SU-DHL-6 (cell line): ENCODE measurements around the gene POLD3.

Experiments used
- H2AFZ ChIP-seq: fragments of 200-600 bp; sonication (generic); 2 replicates; pipeline ENCODE4 v1.6.1; 2014; ENCODE audit warnings: low read depth, mild to moderate bottlenecking, moderate library complexity, mixed read lengths, antibody characterized with exemption, low read length; ENCODE audit not compliant: severe bottlenecking
- H3F3A ChIP-seq: fragments of 200-600 bp; shearing (Covaris generic); 2 replicates; pipeline ENCODE4 v1.6.0; 2016; ENCODE audit warnings: antibody characterized with exemption, mild to moderate bottlenecking; ENCODE audit not compliant: insufficient read depth
- H3K27ac ChIP-seq: fragments of 200-600 bp; sonication (generic); 2 replicates; pipeline ENCODE4 v1.5.1; 2016; ENCODE audit warnings: low read depth, mild to moderate bottlenecking, low read length, moderate library complexity, mixed read lengths
- H3K27me3 ChIP-seq: fragments of 200-600 bp; sonication (generic), shearing (Covaris generic); 2 replicates; pipeline ENCODE4 v1.6.0; 2014; ENCODE audit warnings: mild to moderate bottlenecking, low read length
- H3K36me3 ChIP-seq: fragments of 200-600 bp; sonication (generic); 2 replicates; pipeline ENCODE4 v1.6.1; 2014; ENCODE audit warnings: mild to moderate bottlenecking, low read length, mixed read lengths
- H3K4me2 ChIP-seq: fragments of 300-600, 200-600 bp; shearing (Covaris generic), sonication (generic); 2 replicates; pipeline ENCODE4 v1.6.0; 2014; ENCODE audit warnings: low read length, low read depth, mild to moderate bottlenecking; ENCODE audit not compliant: poor library complexity, severe bottlenecking
- H3K4me3 ChIP-seq: fragments of 200-600 bp; sonication (generic); 2 replicates; pipeline ENCODE4 v1.5.1; 2014; ENCODE audit warnings: antibody characterized with exemption, low read length, mild to moderate bottlenecking, mixed read lengths; ENCODE audit not compliant: insufficient read depth, poor library complexity, severe bottlenecking
- H3K79me2 ChIP-seq: fragments of 200-600 bp; sonication (generic); 2 replicates; pipeline ENCODE4 v1.6.1; 2014; ENCODE audit warnings: mild to moderate bottlenecking, low read length, moderate library complexity; ENCODE audit not compliant: insufficient read depth
- H3K9ac ChIP-seq: fragments of 200-600 bp; sonication (generic); 2 replicates; pipeline ENCODE4 v1.7.0; 2014; ENCODE audit warnings: mild to moderate bottlenecking, low read length
- H3K9me2 ChIP-seq: fragments of 200-600 bp; sonication (generic); replicated peaks from 2 replicates; pipeline ENCODE4 v1.6.1; 2014; ENCODE audit warnings: low read length; ENCODE audit not compliant: insufficient read depth
- H3K9me3 ChIP-seq: fragments of 200-600 bp; sonication (generic); 2 replicates; pipeline ENCODE4 v1.6.1; 2014; ENCODE audit warnings: low read length, mixed read lengths; ENCODE audit not compliant: insufficient read depth
- H4K20me1 ChIP-seq: fragments of 200-600 bp; sonication (generic); 2 replicates; pipeline ENCODE4 v1.6.1; 2014; ENCODE audit warnings: low read depth, mild to moderate bottlenecking, antibody characterized with exemption, low read length, moderate library complexity, mixed read lengths
- EZH2phosphoT487 ChIP-seq: fragments of 200-600 bp; sonication (generic), shearing (Covaris generic); conservative IDR thresholded peaks from 2 replicates; pipeline ENCODE4 v1.6.1; 2018; ENCODE audit warnings: mild to moderate bottlenecking, antibody characterized with exemption, low read length, moderate library complexity, mixed read lengths
- TF ChIP-seq, protein P1 (sequence below): fragments of 200-600 bp; sonication (generic); IDR thresholded peaks from one replicate; pipeline ENCODE4 v1.5.1; 2017; ENCODE audit warnings: antibody characterized with exemption, mild to moderate bottlenecking, low read length, moderate library complexity; ENCODE audit not compliant: insufficient read depth, poor library complexity, severe bottlenecking

The POLD3 gene

DNA sequence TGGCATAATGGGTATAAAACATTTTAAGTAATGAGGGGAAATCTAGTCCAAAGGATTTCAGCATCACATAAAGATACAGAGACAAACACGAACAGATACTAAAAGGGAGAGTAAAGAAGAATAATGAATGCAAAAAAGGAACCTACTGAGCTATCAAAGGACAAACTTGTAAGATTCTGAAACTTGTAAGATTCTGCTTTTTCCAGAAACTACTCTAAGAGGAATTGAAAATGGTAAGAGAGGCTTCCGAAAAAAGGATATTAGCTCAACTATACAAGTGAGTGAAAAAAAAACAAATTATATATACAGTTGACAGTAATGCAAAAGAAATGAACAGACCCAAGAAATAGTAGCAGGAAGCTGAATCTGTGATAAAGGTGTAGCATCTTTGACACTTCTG is 37.7 kb downstream of the POLD3 start:
- Histone ChIP-seq H3K27ac (no peak overlapping the region), H3K9ac (no peak overlapping the region), H3K4me3 (no peak overlapping the region), H3K79me2 (no peaks in the 10 kb centered on the region), H3K9me3 (no peaks in the 10 kb centered on the region), H3K36me3 (peaks cover 54% of the 10 kb centered on the region), H3K9me2 (no peaks in the 10 kb centered on the region), H3K4me2 (no peak overlapping the region), H3K27me3 (no peaks in the 10 kb centered on the region), H2AFZ (no peak overlapping the region), H4K20me1 (no peaks in the 10 kb centered on the region), H3F3A (no peaks in the 10 kb centered on the region)
- TF ChIP-seq, protein P1, sequence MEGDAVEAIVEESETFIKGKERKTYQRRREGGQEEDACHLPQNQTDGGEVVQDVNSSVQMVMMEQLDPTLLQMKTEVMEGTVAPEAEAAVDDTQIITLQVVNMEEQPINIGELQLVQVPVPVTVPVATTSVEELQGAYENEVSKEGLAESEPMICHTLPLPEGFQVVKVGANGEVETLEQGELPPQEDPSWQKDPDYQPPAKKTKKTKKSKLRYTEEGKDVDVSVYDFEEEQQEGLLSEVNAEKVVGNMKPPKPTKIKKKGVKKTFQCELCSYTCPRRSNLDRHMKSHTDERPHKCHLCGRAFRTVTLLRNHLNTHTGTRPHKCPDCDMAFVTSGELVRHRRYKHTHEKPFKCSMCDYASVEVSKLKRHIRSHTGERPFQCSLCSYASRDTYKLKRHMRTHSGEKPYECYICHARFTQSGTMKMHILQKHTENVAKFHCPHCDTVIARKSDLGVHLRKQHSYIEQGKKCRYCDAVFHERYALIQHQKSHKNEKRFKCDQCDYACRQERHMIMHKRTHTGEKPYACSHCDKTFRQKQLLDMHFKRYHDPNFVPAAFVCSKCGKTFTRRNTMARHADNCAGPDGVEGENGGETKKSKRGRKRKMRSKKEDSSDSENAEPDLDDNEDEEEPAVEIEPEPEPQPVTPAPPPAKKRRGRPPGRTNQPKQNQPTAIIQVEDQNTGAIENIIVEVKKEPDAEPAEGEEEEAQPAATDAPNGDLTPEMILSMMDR: no peak
- TF ChIP-seq EZH2phosphoT487: no peak

DNA sequence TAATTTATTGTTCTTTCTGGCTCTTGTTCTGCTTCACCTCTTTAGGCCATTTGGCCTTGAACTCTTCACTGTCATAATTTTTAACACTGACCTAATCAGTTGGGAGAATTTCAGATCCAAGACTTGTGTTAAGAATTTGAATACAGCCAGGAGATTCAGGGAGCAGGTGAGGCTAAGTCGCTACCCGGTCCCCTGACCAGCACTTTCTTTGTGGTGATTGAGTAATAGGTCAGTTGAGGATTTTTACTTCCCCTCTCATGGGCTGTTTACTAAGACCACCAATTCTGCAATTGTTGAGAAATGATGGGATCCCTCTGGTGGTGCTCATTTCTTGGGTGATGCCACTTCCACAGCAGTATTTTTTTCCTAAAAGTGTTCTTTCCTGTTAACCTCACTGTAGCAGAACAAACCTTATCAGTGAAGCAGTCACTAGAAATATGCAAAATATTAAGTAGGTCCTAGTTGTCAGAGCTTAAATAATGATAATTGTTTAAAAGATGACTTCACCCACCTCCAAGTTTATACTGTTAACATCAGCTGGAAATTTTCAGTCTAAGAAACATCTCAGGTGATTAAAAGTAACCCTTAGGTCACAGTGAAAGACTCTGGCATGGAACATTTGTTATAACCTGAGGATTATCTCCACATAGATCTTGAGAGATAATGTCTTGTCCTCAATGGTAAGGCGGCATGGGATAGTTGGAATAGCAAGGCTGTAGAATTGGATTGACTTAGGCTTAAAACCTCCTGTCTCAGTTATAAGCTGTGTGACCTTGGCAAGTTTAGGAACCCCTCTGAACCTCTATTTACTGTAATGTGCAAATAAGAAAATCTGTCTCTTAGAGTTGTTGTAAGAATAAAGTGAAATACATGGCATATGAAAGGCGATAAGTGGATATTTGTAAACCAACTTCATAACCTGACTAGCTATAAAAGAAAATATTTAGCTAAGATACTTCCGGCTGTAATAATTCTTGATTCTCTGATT is 41.3 kb downstream of the POLD3 start:
- peaks cover 45% of the 10 kb centered on the region for H3K36me3 ChIP-seq

GRCh38 chr11:74634537-74634936 is 42.2 kb downstream of the POLD3 start:
- Histone ChIP-seq H4K20me1 (no peaks in the 10 kb centered on the region), H3K36me3 (peaks cover 41% of the 10 kb centered on the region; the same call in 1 of the 2 replicates), H3F3A (no peaks in the 10 kb centered on the region), H3K4me3 (no peak overlapping the region), H3K27ac (no peak overlapping the region), H3K9me3 (no peaks in the 10 kb centered on the region), H2AFZ (no peak overlapping the region), H3K4me2 (no peak overlapping the region), H3K27me3 (no peaks in the 10 kb centered on the region), H3K79me2 (no peaks in the 10 kb centered on the region), H3K9me2 (no peaks in the 10 kb centered on the region), H3K9ac (no peak overlapping the region)
- no peak for TF ChIP-seq EZH2phosphoT487
- TF ChIP-seq, protein P1: no peak

More for the DNA sequence above, 41.3 kb downstream of the POLD3 start:
- H3K27me3 ChIP-seq: no peaks in the 10 kb centered on the region
- no peak overlapping the region for H3K4me2 ChIP-seq
- TF ChIP-seq, protein P1: no peak
- no peak for TF ChIP-seq EZH2phosphoT487
- H3K9me3 ChIP-seq: no peaks in the 10 kb centered on the region
- no peaks in the 10 kb centered on the region for H3K79me2 ChIP-seq
- H4K20me1 ChIP-seq: no peaks in the 10 kb centered on the region
- no peak overlapping the region for H3K9ac ChIP-seq
- H3K27ac ChIP-seq: no peak overlapping the region
- no peaks in the 10 kb centered on the region for H3F3A ChIP-seq
- no peak overlapping the region for H2AFZ ChIP-seq
- no peaks in the 10 kb centered on the region for H3K9me2 ChIP-seq
- H3K4me3 ChIP-seq: no peak overlapping the region
